Pancreas (tissue), 10 donors: ENCODE measurements around the gene ASTL. TPM values are rescaled to one million over a fixed set of nuclear protein-coding genes. Genes with fewer than 3 reads are reported as not detected.

ENCODE experiments used
- ATAC-seq, 4 donors: fragments of 200-7000 bp; cut with Tn5 transposase; one replicate each; pipeline versions ENCODE4 v1.8.0 to v1.9.1; 2020; ENCODE audit warnings: mild to moderate bottlenecking in 4 of 4, moderate library complexity in 4 of 4
- DNase-seq, 6 donors: peaks; one replicate each; pipeline ENCODE4 v3.0.0-alpha.2; 2020
- FAIRE-seq: peaks from 2 replicates; lab custom pipeline; 2012; peaks lifted over from hg19 to GRCh38; lab: Jason Lieb, UNC
- H3K27ac ChIP-seq, 4 donors: fragments of 200-600 bp; sonication (generic); 1 replicate in 3 of 4; 2 replicates in 1 of 4; pipeline versions ENCODE4 v1.5.0 to v1.8.0; 2020
- H3K27me3 ChIP-seq, 4 donors: fragments of 200-600 bp; one replicate each; pipeline ENCODE4 v1.8.0; 2021
- H3K36me3 ChIP-seq, 3 donors: fragments of 200-600 bp; sonication (generic) in 1 of 3; one replicate each; pipeline versions ENCODE4 v1.5.0 to v1.8.0; 2020 to 2021
- H3K4me1 ChIP-seq, 3 donors: fragments of 200-600 bp; one replicate each; pipeline ENCODE4 v1.8.0; 2021
- H3K4me3 ChIP-seq, 4 donors: fragments of 200-600 bp; sonication (generic) in 2 of 4; one replicate each; pipeline versions ENCODE4 v1.5.0 to v1.8.0; 2020 to 2021
- H3K9me3 ChIP-seq, 4 donors: fragments of 200-600 bp; one replicate each; pipeline ENCODE4 v1.8.0; 2021
- CTCF ChIP-seq, 4 donors: fragments of 200-600 bp; sonication (generic) in 3 of 4; IDR thresholded peaks; one replicate each; pipeline versions ENCODE4 v1.5.0 to v1.8.0; 2021; ENCODE audit warnings: antibody characterized with exemption in 4 of 4
- WGBS, 2 donors: extraction: QIAGEN DNeasy Blood & Tissue Kit; methylation state at CpG; one replicate each; pipeline ENCODE4 v1.1.7; 2013; 5-methylcytosine and 5-hydroxymethylcytosine counted together
- intact Hi-C, 3 donors: fragments of 100-400 bp; cut with DNase I; formaldehyde crosslinking; loops; one replicate each; pipeline versions ENCODE4 v1.11.1 to v1.14.2; 2022
- polyA plus RNA-seq, 2 donors: library from polyadenylated mRNA; stranded (reverse); fragments of 200-250 nt; gene quantifications; one replicate each; pipeline ENCODE4 v1.2.3, GENCODE V29; 2013
- total RNA-seq, 6 donors: library from RNA; stranded (reverse); fragmentation: NEBNext Ultra II Directional in 4 of 6; extraction: Animal tissue kit (Norgen Biotek cat#: 25700) in 4 of 6; gene quantifications; one replicate each; pipeline versions ENCODE4 v1.2.1 to v1.2.4, GENCODE V29; 2021 to 2023
- donor health status: healthy with polysubstance abuse.
- donor health status: DM: no; HTN: no; CAD: no; lungs with moderate emphysema.
- donor health status: DM: no; HTN: no; CAD: no.
- donor health status: control.
- donor health status: control.
- donor health status: Bipolar disorder and iron deficiency.
- donor health status: DM: yes; HTN: yes; CAD: no.
- donor health status: DM: no; HTN: no; CAD: no.
- donor health status: DM: no; HTN: no; CAD: no.
- donor health status: DM: yes; HTN: yes; CAD: no.

The ASTL gene
- total and polyA plus RNA-seq, 8 donors = 0.14 TPM; not detected in 7

GRCh38 chr2:96184188-96184587, 45.9 kb upstream of the ASTL start:
- Histone ChIP-seq H3K4me3 (no peak overlapping the region), H3K9me3 (no peaks in the 10 kb centered on the region), H3K27me3 (no peaks in the 10 kb centered on the region), H3K27ac (no peak overlapping the region), H3K36me3 (peaks cover 7 to 33% (median 19%) of the 10 kb centered on the region in 3 donors), H3K4me1 (no peaks in the 10 kb centered on the region)
- ATAC-seq = no peak
- FAIRE-seq = no peak
- 91 to 92% methylated on average over 8 of the region's 8 CpGs for WGBS, 2 donors
- DNase-seq = no peak
- intact Hi-C loops = no loop called here
- TF ChIP-seq CTCF (IDR thresholded peaks at IDR 0.05) = no peak

- Histone ChIP-seq H3K4me3 (no peak overlapping the region), H3K27me3 (no peaks in the 10 kb centered on the region), H3K27ac (no peak overlapping the region), H3K9me3 (no peaks in the 10 kb centered on the region), H3K4me1 (no peaks in the 10 kb centered on the region), H3K36me3 (peaks cover 5 to 24% (median 14%) of the 10 kb centered on the region in 3 donors)
- DNase-seq (no peak), FAIRE-seq (no peak), ATAC-seq (no peak)
- intact Hi-C loops = no loop called here
- WGBS, 2 donors = 65 to 82% methylated on average over 5 of the region's 5 CpGs
- TF ChIP-seq CTCF (IDR thresholded peaks at IDR 0.05) = no peak
These were observed 43.2 kb upstream of the ASTL start for GRCh38 chr2:96181529-96181928.

- DNase-seq (no peak), ATAC-seq (no peak), FAIRE-seq (no peak)
- Histone ChIP-seq H3K4me3 (no peak overlapping the region), H3K27me3 (no peaks in the 10 kb centered on the region), H3K27ac (no peak overlapping the region), H3K9me3 (no peaks in the 10 kb centered on the region), H3K4me1 (no peaks in the 10 kb centered on the region), H3K36me3 (peaks cover 4 to 13% (median 4%) of the 10 kb centered on the region in 3 donors)
- intact Hi-C loops = no loop called here
- TF ChIP-seq CTCF (IDR thresholded peaks at IDR 0.05) = no peak
These were observed 42.2 kb upstream of the ASTL start for GRCh38 chr2:96180521-96180920.

- intact Hi-C loops = no loop called here
- WGBS, 2 donors = 91 to 96% methylated on average over 1 of the region's 1 CpG
- Histone ChIP-seq H3K4me3 (no peak overlapping the region), H3K4me1 (no peaks in the 10 kb centered on the region), H3K36me3 (peaks cover 0 to 8% (median 4%) of the 10 kb centered on the region in 3 donors), H3K27ac (no peak overlapping the region), H3K9me3 (no peaks in the 10 kb centered on the region), H3K27me3 (no peaks in the 10 kb centered on the region)
- FAIRE-seq (no peak), ATAC-seq (no peak), DNase-seq (no peak)
- TF ChIP-seq CTCF (IDR thresholded peaks at IDR 0.05) = no peak
These were observed 41.7 kb upstream of the ASTL start for GRCh38 chr2:96180002-96180401.

- no peak for TF ChIP-seq CTCF (IDR thresholded peaks at IDR 0.05)
- 53 to 55% methylated on average over 4 of the region's 4 CpGs for WGBS, 2 donors
- no peaks in the 10 kb centered on the region for H3K27me3 ChIP-seq
- no peak overlapping the region for H3K27ac ChIP-seq
- no peak overlapping the region for H3K4me3 ChIP-seq
- no peaks in the 10 kb centered on the region for H3K36me3 ChIP-seq
- DNase-seq (no peak), FAIRE-seq (no peak), ATAC-seq (no peak)
- intact Hi-C loops = no loop called here
- no peaks in the 10 kb centered on the region for H3K9me3 ChIP-seq
- no peaks in the 10 kb centered on the region for H3K4me1 ChIP-seq
These were observed 38.4 kb upstream of the ASTL start for GRCh38 chr2:96176661-96177060.
